H1 (cell line): ENCODE measurements around the gene CACNA1B. TPM values are rescaled to one million over a fixed set of nuclear protein-coding genes. Genes with fewer than 3 reads are reported as not detected.

ENCODE experiments used
- CHD7 ChIP-seq: fragments of 300-600 bp; sonication (generic); IDR thresholded peaks from 2 replicates; pipeline ENCODE4 v1.7.1; 2012; ENCODE audit warnings: low read length, moderate library complexity, mild to moderate bottlenecking, inconsistent platforms; ENCODE audit not compliant: insufficient replicate concordance
- EZH2 ChIP-seq: fragments of 200-600 bp; sonication (generic); IDR thresholded peaks from 2 replicates; pipeline ENCODE4 v1.7.1; 2012; ENCODE audit warnings: low read depth, mild to moderate bottlenecking, moderate library complexity, low read length, inconsistent platforms; ENCODE audit not compliant: severe bottlenecking
- MAFK ChIP-seq: IDR thresholded peaks from 2 replicates; pipeline ENCODE4 v1.6.1; 2012; ENCODE audit warnings: low read depth, mild to moderate bottlenecking, improper control_type of control experiment, low read length
- POLR2A ChIP-seq, 2 experiments: IDR thresholded peaks; 1 replicate in 1 of 2; 2 replicates in 1 of 2; pipeline ENCODE4 v1.6.1; 2011; ENCODE audit warnings: low read depth in 2 of 2, low read length in 2 of 2, mild to moderate bottlenecking in 2 of 2; ENCODE audit errors: control extremely low read depth in 1 of 2
- POU5F1 ChIP-seq: IDR thresholded peaks from 2 replicates; pipeline ENCODE4 v1.6.1; 2011; ENCODE audit warnings: low read depth, mild to moderate bottlenecking, low read length, moderate library complexity
- RAD21 ChIP-seq, 2 experiments: IDR thresholded peaks in 1 of 2; conservative IDR thresholded peaks in 1 of 2; 2 replicates each; pipeline ENCODE4 v1.6.1; 2011; ENCODE audit warnings: low read depth in 2 of 2, low read length in 2 of 2, improper control_type of control experiment in 1 of 2, inconsistent platforms in 1 of 2, mild to moderate bottlenecking in 1 of 2, moderate library complexity in 1 of 2
- SAP30 ChIP-seq: fragments of 300-600 bp; sonication (generic); IDR thresholded peaks from 2 replicates; pipeline ENCODE4 v1.7.1; 2012; ENCODE audit warnings: low read length, moderate library complexity, mild to moderate bottlenecking, inconsistent platforms; ENCODE audit not compliant: insufficient read depth, insufficient replicate concordance
- SIRT6 ChIP-seq: IDR thresholded peaks from one replicate; pipeline ENCODE4 v1.7.1; 2012; ENCODE audit warnings: low read length, inconsistent platforms
- SRF ChIP-seq: IDR thresholded peaks from 2 replicates; pipeline ENCODE4 v1.6.1; 2011; ENCODE audit warnings: mild to moderate bottlenecking, low read depth, low read length, moderate library complexity
- USF2 ChIP-seq: IDR thresholded peaks from 2 replicates; pipeline ENCODE4 v1.6.1; 2011; ENCODE audit warnings: low read length, improper control_type of control experiment
- polyA plus RNA-seq, 7 experiments: library from polyadenylated mRNA; depleted of rRNA in 3 of 7; stranded (reverse) in 5 of 7; unstranded in 2 of 7; fragments of >200 nt in 5 of 7; fragments of 200-250 nt in 2 of 7; gene quantifications; 1 replicate in 5 of 7; 2 replicates in 1 of 7; 4 replicates in 1 of 7; pipeline versions ENCODE4 v1.2.1 to v1.2.3, GENCODE V29; 2011 to 2013; ENCODE audit warnings: missing spikeins in 2 of 7, mixed read lengths in 2 of 7
- total RNA-seq: library from RNA; stranded (reverse); fragmentation: NEBNext Ultra II Directional; extraction: Animal tissue kit (Norgen Biotek cat#: 25700); gene quantifications from 2 replicates; pipeline ENCODE4 v1.2.1, GENCODE V29; 2021

CACNA1B gene
- total and polyA plus RNA-seq, 2 of the 8 experiments (the other 6 are each of a cell fraction or from before 2014, with no cell fraction given): 1.5 to 5.7 TPM

GRCh38 chr9:137832191-137832700 lies 45.3 kb upstream of the CACNA1B start (continued):
- TF ChIP-seq CHD7: no peak
- TF ChIP-seq SIRT6: no peak
- no peak for TF ChIP-seq POLR2A (IDR thresholded peaks at IDR 0.05; ENCODE audit: control extremely low read depth in 1 of 2, low read depth in 2 of 2, low read length in 2 of 2)
- no peak for TF ChIP-seq RAD21 (IDR thresholded peaks at IDR 0.05 in 1 of 2, conservative IDR thresholded peaks at IDR 0.05 in 1 of 2; ENCODE audit: low read depth in 2 of 2, low read length in 2 of 2)
- TF ChIP-seq USF2: no peak
- no peak for TF ChIP-seq EZH2
- no peak for TF ChIP-seq SAP30
- no peak for TF ChIP-seq POU5F1
- TF ChIP-seq MAFK: no peak
- no peak for TF ChIP-seq SRF
